HEK293T (cell line): ENCODE data around the gene NFU1.

ENCODE experiments used
- HDGF ChIP-seq: fragments of 450-650 bp; IDR thresholded peaks from 2 replicates; pipeline ENCODE4 v1.6.1; 2017; ENCODE audit warnings: antibody characterized with exemption, borderline replicate concordance
- NFRKB ChIP-seq: fragments of 450-650 bp; IDR thresholded peaks from 2 replicates; pipeline ENCODE4 v1.6.1; 2016; ENCODE audit warnings: mild to moderate bottlenecking, moderate library complexity

DNA sequence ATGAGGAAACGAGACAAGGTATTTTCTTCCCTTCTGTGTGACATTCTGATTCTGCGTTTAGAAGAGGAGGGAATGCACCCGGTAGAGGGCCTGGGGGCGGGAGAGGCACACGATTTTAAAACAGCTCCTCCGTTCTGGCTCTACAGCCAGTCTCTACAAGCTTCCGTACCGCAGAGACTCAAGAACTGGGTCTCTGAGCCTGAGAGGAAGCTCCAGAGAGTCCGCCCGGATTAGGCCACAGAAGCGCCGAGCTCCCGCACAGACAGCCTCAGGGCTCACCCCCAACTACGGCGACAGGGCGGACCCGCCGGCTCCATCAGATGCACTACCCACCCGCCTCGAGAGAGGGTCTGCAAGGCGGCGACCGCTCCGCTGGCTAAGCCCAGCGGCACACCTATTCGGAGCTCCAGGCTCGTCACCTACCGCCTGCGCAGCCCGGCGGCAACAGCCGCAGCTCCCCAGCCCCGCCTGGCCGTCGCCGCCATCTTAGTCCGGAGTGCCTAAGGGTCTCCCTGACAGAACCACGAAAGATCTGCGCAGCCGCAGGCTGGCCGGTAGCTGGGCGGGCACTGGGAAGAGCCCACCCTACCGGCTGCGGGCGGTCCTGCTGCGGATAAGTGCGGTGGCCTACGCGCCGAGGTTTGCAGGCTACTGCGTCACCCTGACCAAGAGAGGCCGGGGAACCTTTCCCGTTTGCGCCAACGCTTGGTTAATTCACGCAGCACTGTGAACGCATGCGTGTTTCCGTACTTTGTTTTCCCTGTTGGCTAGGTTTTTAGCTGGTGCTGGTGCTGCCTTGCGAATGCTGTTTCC, at the start of gene NFU1:
- no peak for TF ChIP-seq NFRKB
- TF ChIP-seq HDGF = no peak
